GM21360 (cell line): ENCODE measurements around the gene PRPF40A.

ENCODE experiments used
- ATAC-seq: cut with Tn5 transposase; IDR thresholded peaks from one replicate; pipeline ENCODE4 v1.9.1; 2021; ENCODE audit warnings: mild to moderate bottlenecking, moderate library complexity; ENCODE audit not compliant: unreplicated experiment

PRPF40A gene

GRCh38 chr2:152655880-152656279 lies 61.4 kb downstream of the PRPF40A start:
- no peak for ATAC-seq

GRCh38 chr2:152651834-152652233 lies 65.4 kb downstream of the PRPF40A start:
- ATAC-seq: no peak

- ATAC-seq: no peak
Observed at GRCh38 chr2:152650768-152651371, 66.4 kb downstream of the PRPF40A start.

- ATAC-seq: no peak
Observed at GRCh38 chr2:152649997-152650396, 67.3 kb downstream of the PRPF40A start.

GRCh38 chr2:152648336-152648735 lies 68.9 kb downstream of the PRPF40A start:
- ATAC-seq: no peak

- ATAC-seq: no peak
Observed at GRCh38 chr2:152647552-152647951, 69.7 kb downstream of the PRPF40A start.

GRCh38 chr2:152646775-152647174 lies 70.5 kb downstream of the PRPF40A start:
- no peak for ATAC-seq

- no peak for ATAC-seq
Observed at GRCh38 chr2:152646264-152646663, 71.0 kb downstream of the PRPF40A start.

GRCh38 chr2:152644189-152644873 lies 72.9 kb downstream of the PRPF40A start:
- no peak for ATAC-seq

GRCh38 chr2:152638590-152638989 lies 78.7 kb downstream of the PRPF40A start:
- no peak for ATAC-seq

- ATAC-seq: no peak
Observed at GRCh38 chr2:152638056-152638455, 79.2 kb downstream of the PRPF40A start.

GRCh38 chr2:152637251-152637650 lies 80.0 kb downstream of the PRPF40A start:
- no peak for ATAC-seq

- peak; percentile 61 for ATAC-seq
Observed at GRCh38 chr2:152635635-152636298, 81.5 kb downstream of the PRPF40A start.

GRCh38 chr2:152632736-152633135 lies 84.5 kb downstream of the PRPF40A start:
- ATAC-seq: no peak

GRCh38 chr2:152630466-152630865 lies 86.8 kb downstream of the PRPF40A start:
- ATAC-seq: no peak

GRCh38 chr2:152629202-152629601 lies 88.1 kb downstream of the PRPF40A start:
- ATAC-seq: no peak

GRCh38 chr2:152627351-152627957 lies 89.8 kb downstream of the PRPF40A start:
- ATAC-seq: no peak

- ATAC-seq: no peak
Observed at GRCh38 chr2:152626911-152627339, 90.3 kb downstream of the PRPF40A start.

- no peak for ATAC-seq
Observed at GRCh38 chr2:152624805-152625204, 92.5 kb downstream of the PRPF40A start.

GRCh38 chr2:152623775-152624174 lies 93.5 kb downstream of the PRPF40A start:
- ATAC-seq: no peak

- ATAC-seq: no peak
Observed at GRCh38 chr2:152623076-152623740, 94.1 kb downstream of the PRPF40A start.
